Tibial artery (tissue), 4 donors: ENCODE measurements around the gene CRHR2.

Experiments used
- DNase-seq, 2 donors: peaks; one replicate each; pipeline ENCODE4 v3.0.0-alpha.2; 2019
- H3K27ac ChIP-seq, 2 donors: fragments of 200-600 bp; sonication (generic) in 1 of 2; 1 replicate in 1 of 2; 2 replicates in 1 of 2; pipeline ENCODE4 v1.5.1; 2018 to 2019; ENCODE audit warnings: mild to moderate bottlenecking in 1 of 2
- H3K27me3 ChIP-seq, 2 donors: fragments of 200-600 bp; sonication (generic) in 1 of 2; one replicate each; pipeline versions ENCODE4 v1.5.1 to v1.6.0; 2016 to 2019
- H3K36me3 ChIP-seq, 3 donors: fragments of 200-600 bp; sonication (generic) in 2 of 3; one replicate each; pipeline ENCODE4 v1.5.1; 2016 to 2019; ENCODE audit warnings: mild to moderate bottlenecking in 2 of 3
- H3K4me1 ChIP-seq, 4 donors: fragments of 200-600 bp; sonication (generic) in 2 of 4; 1 replicate in 3 of 4; 2 replicates in 1 of 4; pipeline ENCODE4 v1.5.1; 2016 to 2019
- H3K4me3 ChIP-seq, 2 donors: fragments of 200-600 bp; sonication (generic) in 1 of 2; 1 replicate in 1 of 2; 2 replicates in 1 of 2; pipeline ENCODE4 v1.5.1; 2018 to 2019; ENCODE audit warnings: mild to moderate bottlenecking in 2 of 2
- H3K9me3 ChIP-seq, 3 donors: fragments of 200-600 bp; sonication (generic) in 1 of 3; one replicate each; pipeline ENCODE4 v1.5.1; 2016 to 2019
- CTCF ChIP-seq, 2 experiments: fragments of 200-600 bp in 1 of 2; fragments of 450-650 bp in 1 of 2; IDR thresholded peaks; one replicate each; pipeline ENCODE4 v1.5.1; 2017 to 2019; ENCODE audit warnings: antibody characterized with exemption in 2 of 2, mild to moderate bottlenecking in 1 of 2, moderate library complexity in 1 of 2
- intact Hi-C: fragments of 100-400 bp; cut with DNase I; formaldehyde crosslinking; loops from one replicate; pipeline ENCODE4 v1.15.0; 2023; ENCODE audit warnings: low total_unique reads

CRHR2 gene

GRCh38 chr7:30630986-30631385, 51.3 kb downstream of the CRHR2 start:
- H3K36me3 ChIP-seq: peaks cover 82 to 97% (median 86%) of the 10 kb centered on the region in 3 donors
- no peak for TF ChIP-seq CTCF (IDR thresholded peaks at IDR 0.05)

GRCh38 chr7:30627026-30627425, 55.2 kb downstream of the CRHR2 start:
- Histone ChIP-seq H3K9me3 (no peaks in the 10 kb centered on the region), H3K27me3 (no peaks in the 10 kb centered on the region), H3K27ac (no peak overlapping the region), H3K4me3 (no peak overlapping the region), H3K4me1 (no peaks in the 10 kb centered on the region), H3K36me3 (peaks cover 62 to 89% (median 76%) of the 10 kb centered on the region in 3 donors)
- no peak for DNase-seq
- intact Hi-C loops: no loop called here
- TF ChIP-seq CTCF (IDR thresholded peaks at IDR 0.05): no peak

More at GRCh38 chr7:30630986-30631385, 51.3 kb downstream of the CRHR2 start:
- Histone ChIP-seq H3K27me3 (no peaks in the 10 kb centered on the region), H3K4me3 (no peak overlapping the region), H3K27ac (no peak overlapping the region), H3K4me1 (no peaks in the 10 kb centered on the region), H3K9me3 (no peaks in the 10 kb centered on the region)
- intact Hi-C loops: no loop called here
- no peak for DNase-seq

GRCh38 chr7:30625283-30625682, 57.0 kb downstream of the CRHR2 start:
- H3K4me3 ChIP-seq: no peak overlapping the region
- TF ChIP-seq CTCF (IDR thresholded peaks at IDR 0.05): no peak
- H3K36me3 ChIP-seq: peaks cover 58 to 89% (median 76%) of the 10 kb centered on the region in 3 donors
- no peaks in the 10 kb centered on the region for H3K9me3 ChIP-seq
- no peak for DNase-seq
- no peaks in the 10 kb centered on the region for H3K4me1 ChIP-seq
- intact Hi-C loops: no loop called here
- no peak overlapping the region for H3K27ac ChIP-seq
- H3K27me3 ChIP-seq: no peaks in the 10 kb centered on the region

- Histone ChIP-seq H3K36me3 (peaks cover 64 to 88% (median 65%) of the 10 kb centered on the region in 3 donors), H3K4me3 (no peak overlapping the region), H3K27ac (no peak overlapping the region), H3K9me3 (no peaks in the 10 kb centered on the region), H3K4me1 (no peaks in the 10 kb centered on the region), H3K27me3 (no peaks in the 10 kb centered on the region)
- DNase-seq: no peak
- intact Hi-C loops: no loop called here
- no peak for TF ChIP-seq CTCF (IDR thresholded peaks at IDR 0.05)
Observed at GRCh38 chr7:30618961-30619360, 63.3 kb downstream of the CRHR2 start.

GRCh38 chr7:30618080-30618676, 64.1 kb downstream of the CRHR2 start:
- intact Hi-C loops: no loop called here
- Histone ChIP-seq H3K27ac (no peak overlapping the region), H3K9me3 (no peaks in the 10 kb centered on the region), H3K27me3 (no peaks in the 10 kb centered on the region), H3K36me3 (peaks cover 63 to 93% (median 66%) of the 10 kb centered on the region in 3 donors), H3K4me1 (no peaks in the 10 kb centered on the region), H3K4me3 (no peak overlapping the region)
- DNase-seq: no peak
- TF ChIP-seq CTCF (IDR thresholded peaks at IDR 0.05): no peak

- no peak overlapping the region for H3K27ac ChIP-seq
- H3K4me3 ChIP-seq: no peak overlapping the region
- no peak for DNase-seq
- H3K4me1 ChIP-seq: no peaks in the 10 kb centered on the region
- H3K9me3 ChIP-seq: no peaks in the 10 kb centered on the region
- H3K27me3 ChIP-seq: no peaks in the 10 kb centered on the region
- intact Hi-C loops: no loop called here
- H3K36me3 ChIP-seq: peaks cover 65 to 93% (median 66%) of the 10 kb centered on the region in 3 donors
- no peak for TF ChIP-seq CTCF (IDR thresholded peaks at IDR 0.05)
Observed at GRCh38 chr7:30617359-30617758, 64.9 kb downstream of the CRHR2 start.
